Duodenal mucosa (tissue), 2 donors: ENCODE data around the gene SLC16A7.

Experiments used
- H3K27ac ChIP-seq: one replicate; pipeline ENCODE4 v1.7.0; 2013; ENCODE audit warnings: low read depth, low read length
- H3K27me3 ChIP-seq, 2 donors: one replicate each; pipeline ENCODE4 v1.7.0; 2013; ENCODE audit warnings: low read length in 2 of 2, control low read depth in 1 of 2; ENCODE audit not compliant: insufficient read depth in 2 of 2, control insufficient read depth in 1 of 2
- H3K36me3 ChIP-seq, 2 donors: one replicate each; pipeline ENCODE4 v1.7.0; 2013; ENCODE audit warnings: low read length in 2 of 2, control low read depth in 1 of 2; ENCODE audit not compliant: insufficient read depth in 2 of 2, control insufficient read depth in 1 of 2
- H3K4me1 ChIP-seq, 2 donors: one replicate each; pipeline ENCODE4 v1.7.0; 2013; ENCODE audit warnings: low read length in 2 of 2, control low read depth in 1 of 2; ENCODE audit not compliant: insufficient read depth in 2 of 2, control insufficient read depth in 1 of 2
- H3K4me3 ChIP-seq, 2 donors: one replicate each; pipeline ENCODE4 v1.7.0; 2013; ENCODE audit warnings: low read length in 2 of 2, low read depth in 1 of 2
- H3K9ac ChIP-seq, 2 donors: one replicate each; pipeline ENCODE4 v1.7.0; 2013; ENCODE audit warnings: low read length in 2 of 2, low read depth in 1 of 2
- H3K9me3 ChIP-seq, 2 donors: one replicate each; pipeline ENCODE4 v1.7.0; 2013; ENCODE audit warnings: low read length in 2 of 2, control low read depth in 1 of 2; ENCODE audit not compliant: control insufficient read depth in 1 of 2

Gene SLC16A7

DNA sequence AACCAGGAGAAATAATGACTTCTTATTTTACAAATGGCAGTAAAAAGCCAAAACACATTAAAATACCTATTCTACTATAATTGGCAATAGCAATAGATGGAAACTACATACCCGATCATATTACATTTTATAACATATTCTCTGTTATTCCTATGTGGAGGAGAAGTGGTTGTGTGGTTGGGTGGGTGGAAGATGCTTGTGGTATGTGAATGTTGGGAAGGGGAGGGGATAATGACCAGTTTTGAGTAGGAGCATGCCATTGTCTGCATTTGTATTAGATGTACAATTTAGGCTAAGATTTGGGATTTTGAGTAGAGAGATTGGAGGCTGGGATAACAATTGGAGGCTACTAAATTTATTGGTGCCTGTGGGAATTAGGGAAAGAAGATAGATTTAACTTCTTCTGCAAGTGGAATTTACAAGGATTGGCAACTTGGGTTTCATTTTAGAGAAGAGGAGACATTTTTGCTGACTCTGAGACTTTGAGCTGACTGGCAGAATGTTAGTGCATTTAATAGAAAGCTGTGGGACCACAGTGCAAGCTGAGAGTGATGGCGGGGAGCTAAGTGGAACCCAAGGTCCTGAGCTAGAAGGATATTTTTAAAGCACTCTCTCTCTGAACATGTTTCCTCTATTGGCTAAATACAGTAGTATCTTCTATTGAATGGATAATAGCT, 65.2 kb downstream of the SLC16A7 start:
- H3K36me3 ChIP-seq, result no peaks in the 10 kb centered on the region

DNA sequence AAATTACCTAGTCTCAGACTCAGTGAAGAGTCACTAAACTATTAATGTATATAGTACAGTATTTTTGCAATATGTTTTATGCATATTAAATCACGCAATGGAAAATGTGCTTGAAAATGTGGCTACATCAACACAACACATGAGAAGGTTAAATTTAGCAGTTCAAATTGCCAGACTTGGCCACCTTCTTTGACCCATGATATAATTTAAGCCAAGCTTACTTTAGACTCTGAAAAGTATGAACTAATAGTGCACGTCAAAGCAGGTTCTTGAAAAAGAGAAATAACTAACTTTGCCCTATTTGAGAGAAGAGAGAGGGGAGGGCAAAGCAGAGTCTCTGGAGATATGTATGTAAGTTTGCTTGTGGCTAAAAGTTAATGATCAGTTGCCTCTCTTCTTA, 68.7 kb downstream of the SLC16A7 start:
- Histone ChIP-seq H3K4me3 (no peak overlapping the region), H3K9me3 (peaks cover 0 to 6% of the 10 kb centered on the region in 2 donors), H3K27me3 (no peaks in the 10 kb centered on the region), H3K4me1 (no peaks in the 10 kb centered on the region), H3K36me3 (no peaks in the 10 kb centered on the region), H3K9ac (no peak overlapping the region), H3K27ac (no peak overlapping the region)

More for the DNA sequence above, 65.2 kb downstream of the SLC16A7 start:
- H3K4me1 ChIP-seq, result no peaks in the 10 kb centered on the region
- no peak overlapping the region for H3K9ac ChIP-seq
- no peak overlapping the region for H3K27ac ChIP-seq
- no peaks in the 10 kb centered on the region for H3K9me3 ChIP-seq
- no peaks in the 10 kb centered on the region for H3K27me3 ChIP-seq
- H3K4me3 ChIP-seq, result no peak overlapping the region

DNA sequence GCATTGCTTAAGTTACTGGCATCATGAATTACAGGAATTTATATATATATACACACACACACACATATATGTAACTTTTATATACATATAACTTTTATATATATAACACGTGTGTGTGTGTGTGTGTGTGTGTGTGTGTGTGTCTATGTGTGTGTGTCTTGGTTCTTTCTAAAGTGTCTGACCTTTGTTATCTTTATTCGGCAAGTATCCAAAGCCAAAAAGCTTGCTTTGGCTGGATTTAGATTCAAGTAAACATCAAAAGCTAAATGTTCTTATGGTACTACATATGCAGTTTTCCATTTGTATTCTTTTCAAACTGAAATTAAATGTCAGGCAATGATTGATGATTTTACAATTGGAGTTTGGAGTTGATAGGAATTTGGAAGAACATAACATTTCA, 69.9 kb downstream of the SLC16A7 start:
- H3K36me3 ChIP-seq, result no peaks in the 10 kb centered on the region
- H3K27ac ChIP-seq, result no peak overlapping the region
- no peaks in the 10 kb centered on the region for H3K4me1 ChIP-seq
- H3K27me3 ChIP-seq, result no peaks in the 10 kb centered on the region
- H3K9me3 ChIP-seq, result peaks cover 0 to 6% of the 10 kb centered on the region in 2 donors
- no peak overlapping the region for H3K4me3 ChIP-seq
- H3K9ac ChIP-seq, result no peak overlapping the region

DNA sequence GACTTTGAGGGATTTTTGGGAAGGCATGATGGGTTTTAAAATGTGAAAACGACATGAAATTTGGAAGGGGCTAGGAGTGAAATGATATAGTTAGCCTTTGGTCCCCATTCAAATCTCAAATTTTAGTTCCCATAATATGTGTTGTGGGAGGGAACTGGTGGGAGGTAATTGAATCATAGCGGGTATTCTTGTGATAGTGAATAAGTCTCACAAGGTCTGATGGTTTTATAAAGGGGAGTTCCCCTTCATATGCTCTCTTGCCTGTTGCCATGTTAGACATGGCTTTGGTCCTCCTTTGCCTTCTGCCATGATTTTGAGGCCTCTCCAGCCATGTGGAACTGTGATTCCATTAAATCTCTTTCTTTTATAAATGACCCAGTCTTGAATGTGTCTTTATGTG, 72.8 kb downstream of the SLC16A7 start:
- Histone ChIP-seq H3K9me3 (peaks cover 0 to 6% of the 10 kb centered on the region in 2 donors), H3K9ac (no peak overlapping the region), H3K4me1 (no peaks in the 10 kb centered on the region), H3K36me3 (no peaks in the 10 kb centered on the region), H3K4me3 (no peak overlapping the region), H3K27me3 (no peaks in the 10 kb centered on the region), H3K27ac (no peak overlapping the region)

DNA sequence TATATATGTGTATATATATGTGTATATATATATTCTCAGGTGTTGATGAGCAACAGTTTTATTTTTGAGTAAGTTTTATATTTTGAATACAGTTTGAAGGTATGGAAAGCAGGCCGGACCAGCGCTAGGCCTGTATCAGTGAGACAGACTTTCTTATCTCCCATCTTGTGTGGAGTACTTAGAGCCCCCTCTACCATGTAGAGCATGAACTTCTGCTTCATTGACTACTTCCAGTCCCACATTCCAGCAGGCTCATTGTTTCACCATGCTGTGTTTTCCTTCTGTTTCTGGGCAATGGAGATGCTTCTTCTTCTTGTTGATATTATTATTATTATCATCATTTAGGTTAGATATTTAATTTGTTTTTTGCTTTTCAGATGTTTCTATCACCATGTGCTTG, 76.4 kb downstream of the SLC16A7 start:
- no peak overlapping the region for H3K9ac ChIP-seq
- H3K27ac ChIP-seq, result no peak overlapping the region
- H3K36me3 ChIP-seq, result no peaks in the 10 kb centered on the region
- no peaks in the 10 kb centered on the region for H3K27me3 ChIP-seq
- H3K9me3 ChIP-seq, result peaks cover 0 to 5% of the 10 kb centered on the region in 2 donors
- no peaks in the 10 kb centered on the region for H3K4me1 ChIP-seq
- no peak overlapping the region for H3K4me3 ChIP-seq

DNA sequence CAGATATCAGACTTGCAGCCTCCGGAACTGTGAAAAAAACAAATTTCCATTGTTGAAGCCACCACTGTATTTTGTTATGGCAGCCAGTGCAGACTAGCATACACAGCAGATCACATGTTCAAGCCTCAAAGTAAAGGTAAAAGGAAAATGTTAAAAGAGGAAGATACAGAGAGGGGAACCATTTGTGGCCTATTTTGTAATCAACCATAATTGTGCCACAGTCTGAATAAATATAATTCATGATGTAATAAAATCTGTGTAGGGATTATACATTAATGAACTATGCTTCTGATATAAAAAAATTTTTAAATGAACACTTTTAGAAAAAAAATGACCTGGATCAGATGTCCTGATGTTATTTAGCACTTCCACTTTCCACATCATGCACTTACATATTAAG, 79.6 kb downstream of the SLC16A7 start:
- no peaks in the 10 kb centered on the region for H3K27me3 ChIP-seq
- H3K36me3 ChIP-seq, result no peaks in the 10 kb centered on the region
- H3K9ac ChIP-seq, result no peak overlapping the region
- no peak overlapping the region for H3K27ac ChIP-seq
- peaks cover 0 to 2% of the 10 kb centered on the region in 2 donors for H3K9me3 ChIP-seq
- no peaks in the 10 kb centered on the region for H3K4me1 ChIP-seq
- no peak overlapping the region for H3K4me3 ChIP-seq

DNA sequence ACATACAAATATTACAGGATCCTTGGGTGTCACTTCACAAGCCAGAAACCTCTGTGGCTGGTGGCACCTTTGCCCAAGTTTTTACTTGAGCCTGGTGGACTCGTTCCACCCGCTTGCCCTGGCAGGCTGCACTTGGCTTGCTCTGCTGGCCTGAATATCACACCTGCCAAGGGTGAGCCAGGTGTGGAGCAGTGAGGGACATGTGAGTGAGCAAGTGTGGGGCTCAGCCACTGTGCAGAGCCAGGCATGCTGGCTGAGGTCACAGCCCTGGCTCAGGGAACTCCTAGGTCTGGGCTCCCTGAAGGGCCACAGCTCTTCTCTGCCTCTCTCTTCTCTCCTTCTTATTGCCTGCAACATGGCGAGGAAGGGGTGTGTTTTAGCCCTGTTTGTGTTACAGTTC, 82.0 kb downstream of the SLC16A7 start:
- peaks cover 0 to 2% of the 10 kb centered on the region in 2 donors for H3K9me3 ChIP-seq
- no peak overlapping the region for H3K27ac ChIP-seq
- no peaks in the 10 kb centered on the region for H3K36me3 ChIP-seq
- H3K4me1 ChIP-seq, result no peaks in the 10 kb centered on the region
- no peak overlapping the region for H3K9ac ChIP-seq
- no peak overlapping the region for H3K4me3 ChIP-seq
- no peaks in the 10 kb centered on the region for H3K27me3 ChIP-seq

DNA sequence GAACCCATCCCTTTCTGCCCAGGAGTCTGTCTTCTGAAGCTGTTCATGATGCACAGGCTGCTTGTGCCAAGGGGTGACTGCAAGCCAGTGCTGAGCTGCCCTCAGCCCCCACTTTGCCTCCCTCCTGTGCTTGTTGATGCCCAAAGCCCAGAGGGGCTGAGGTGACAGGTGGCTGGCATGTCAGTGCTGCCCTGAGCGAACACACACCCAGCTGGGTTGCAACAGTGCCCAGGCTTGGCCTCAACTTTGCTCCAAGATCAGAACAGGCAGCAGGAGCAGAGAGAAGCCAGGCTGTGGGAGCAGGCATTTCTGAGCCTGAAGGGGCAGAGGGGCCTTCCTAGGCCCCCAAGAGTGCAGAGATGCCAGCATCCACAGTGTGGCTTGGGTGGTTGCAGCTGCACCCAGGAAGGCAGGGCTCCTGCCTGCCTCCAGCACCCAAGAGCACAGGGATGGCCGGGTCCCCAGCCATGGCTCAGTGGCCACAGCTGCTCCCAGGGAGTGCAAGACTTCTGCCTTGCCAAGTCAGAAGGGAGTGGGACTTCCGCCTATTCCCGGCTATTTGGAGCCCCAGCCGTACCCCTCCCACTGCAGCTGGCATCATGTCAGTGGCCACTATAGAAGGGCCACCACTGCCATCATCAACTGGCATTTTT, 83.1 kb downstream of the SLC16A7 start:
- H3K4me1 ChIP-seq, result no peaks in the 10 kb centered on the region
- peaks cover 0 to 2% of the 10 kb centered on the region in 2 donors for H3K9me3 ChIP-seq
- H3K27ac ChIP-seq, result no peak overlapping the region
- no peak overlapping the region for H3K9ac ChIP-seq
- no peaks in the 10 kb centered on the region for H3K36me3 ChIP-seq
- no peak overlapping the region for H3K4me3 ChIP-seq
- no peaks in the 10 kb centered on the region for H3K27me3 ChIP-seq

DNA sequence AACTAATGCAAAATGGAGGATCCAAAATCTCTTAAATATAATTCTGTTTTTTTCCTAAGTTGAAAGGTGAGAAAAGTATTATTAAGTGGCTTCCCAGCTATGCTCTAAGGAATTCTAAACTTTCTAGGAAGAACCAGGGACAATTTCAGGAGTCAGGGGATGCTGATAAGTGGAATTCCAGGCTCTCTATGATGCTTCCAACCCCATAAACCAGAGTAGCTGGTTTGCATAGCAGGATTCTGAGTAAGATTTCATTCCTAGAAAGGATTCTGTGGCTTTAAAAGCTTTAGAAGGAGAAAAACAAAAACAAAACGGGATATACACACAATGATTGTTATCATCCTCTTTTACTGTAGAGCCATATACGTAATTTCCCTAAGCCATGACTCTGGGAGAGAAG, 93.9 kb downstream of the SLC16A7 start:
- Histone ChIP-seq H3K9ac (no peak overlapping the region), H3K9me3 (no peaks in the 10 kb centered on the region), H3K27ac (no peak overlapping the region), H3K27me3 (no peaks in the 10 kb centered on the region), H3K4me3 (no peak overlapping the region), H3K36me3 (no peaks in the 10 kb centered on the region), H3K4me1 (no peaks in the 10 kb centered on the region)

DNA sequence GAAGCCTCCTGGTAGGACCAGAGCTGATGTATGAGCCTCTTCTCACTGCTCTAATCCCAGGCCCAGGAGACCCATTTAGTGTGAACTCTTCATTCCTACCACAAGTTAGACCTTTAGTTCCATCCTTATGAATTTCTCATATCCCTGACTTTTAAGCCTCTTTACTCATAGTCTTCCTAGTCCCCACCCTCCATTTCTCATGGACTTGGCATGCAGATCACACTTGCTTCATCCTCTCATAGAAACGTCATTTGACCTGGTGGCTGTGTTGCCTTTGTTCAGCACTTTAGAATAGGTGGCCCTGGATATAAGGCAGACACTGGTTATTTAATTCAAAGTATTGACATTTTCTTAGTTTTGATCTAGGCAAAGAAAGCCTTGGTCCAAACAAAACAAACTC, 99.5 kb downstream of the SLC16A7 start:
- Histone ChIP-seq H3K4me1 (no peaks in the 10 kb centered on the region), H3K9ac (no peak overlapping the region), H3K4me3 (no peak overlapping the region), H3K36me3 (no peaks in the 10 kb centered on the region), H3K27me3 (no peaks in the 10 kb centered on the region), H3K9me3 (no peaks in the 10 kb centered on the region), H3K27ac (no peak overlapping the region)
